ENCODE data around the gene TRMO. TPM values are rescaled to one million over a fixed set of nuclear protein-coding genes. Genes with fewer than 3 reads are reported as not detected.
"Not testable (repeated sequence)": the region's sequence is repeated elsewhere in the genome, so short reads cannot be mapped to it uniquely, and the experiment has no call there.

TRMO gene
- 14.0 TPM for polyA plus RNA-seq

DNA sequence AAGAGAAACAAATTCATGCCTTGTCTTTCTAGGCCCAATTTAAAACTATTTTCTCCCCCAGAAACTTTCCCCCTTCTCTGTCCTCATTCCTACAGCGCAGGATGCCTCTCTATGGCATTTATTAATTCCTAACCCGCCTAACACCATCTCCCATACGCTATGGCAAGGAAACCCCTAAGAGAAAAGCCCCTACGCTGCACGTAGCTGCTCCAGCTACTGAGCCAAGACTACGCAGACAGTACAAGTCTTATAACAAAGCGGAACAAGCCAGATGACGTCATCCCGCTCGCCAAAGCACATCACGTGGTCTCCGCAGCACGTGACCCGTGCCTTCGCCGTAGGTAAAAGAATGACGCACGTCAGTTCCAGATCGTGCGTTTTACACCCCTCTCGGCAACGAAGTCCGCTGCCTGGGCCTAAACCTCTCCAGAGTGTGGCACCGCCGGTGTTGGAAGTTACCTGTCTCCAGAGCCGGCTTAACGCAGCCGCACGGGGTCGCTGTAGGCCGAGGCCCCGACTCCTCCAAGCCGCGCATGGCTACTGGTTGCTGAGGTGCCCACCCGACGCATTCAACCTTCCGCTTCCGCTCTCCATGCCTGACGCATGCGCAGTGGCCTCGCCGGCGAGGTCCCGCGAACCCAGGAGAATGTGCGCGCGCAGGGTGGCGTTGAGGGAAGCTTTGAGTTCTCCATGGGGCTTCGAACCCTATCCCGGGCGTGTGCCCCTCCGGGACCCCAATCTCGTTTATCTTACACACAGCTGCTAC, at the start of gene TRMO:
Gene TRMO (minus strand): TSS at position 542 of the 766 bp plus-strand sequence. CDS start 7 bp downstream, at position 535.
- peaks cover 0 to 2% (median 0%) of the 10 kb centered on the region in 3 donors for H3K9me3 Mint-ChIP-seq
- peak within 1 kb of the TSS; percentile 80 to 96 (median 92) for H3K4me3 Mint-ChIP-seq
- peaks cover 3% of the 10 kb centered on the region for H3K27me3 Mint-ChIP-seq
- peaks cover 31 to 39% (median 32%) of the 10 kb centered on the region in 3 donors for H3K4me1 Mint-ChIP-seq
- peak within 1 kb of the TSS; percentile 97 to 100 (median 99) for H3K27ac Mint-ChIP-seq
- peaks cover 4% of the 10 kb centered on the region for H3K36me3 Mint-ChIP-seq

DNA sequence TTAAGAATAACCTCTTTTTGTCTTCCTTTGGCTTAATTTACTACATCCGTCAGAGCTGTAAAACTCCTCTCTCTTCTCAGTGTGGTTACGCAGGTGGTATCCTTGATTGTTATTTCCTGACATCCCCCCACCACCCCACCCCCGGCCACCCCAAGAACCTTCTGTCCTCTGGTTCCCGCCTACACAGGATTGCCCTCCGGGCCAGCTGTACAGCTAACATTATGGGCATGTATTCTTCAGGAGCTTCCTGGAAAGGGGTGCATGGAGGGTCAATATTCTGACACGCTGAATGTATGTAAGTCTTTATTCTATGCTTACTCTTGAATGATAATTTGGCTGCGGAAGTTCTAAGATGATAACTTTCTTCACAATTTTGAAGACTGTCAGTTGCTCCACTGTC, 47.9 kb upstream of the TRMO start:
- Mint-ChIP-seq H3K27ac (no peak overlapping the region), H3K36me3 (no peaks in the 10 kb centered on the region), H3K4me1 (no peaks in the 10 kb centered on the region), H3K4me3 (no peak overlapping the region), H3K27me3 (peaks cover 4% of the 10 kb centered on the region), H3K9me3 (peaks cover 0 to 1% (median 0%) of the 10 kb centered on the region in 3 donors)

- H3K27ac Mint-ChIP-seq: no peak overlapping the region
- H3K27me3 Mint-ChIP-seq: peaks cover 12% of the 10 kb centered on the region
- H3K36me3 Mint-ChIP-seq: peaks cover 2% of the 10 kb centered on the region
- peaks cover 0 to 1% (median 0%) of the 10 kb centered on the region in 3 donors for H3K9me3 Mint-ChIP-seq
- H3K4me1 Mint-ChIP-seq: no peaks in the 10 kb centered on the region
- no peak overlapping the region for H3K4me3 Mint-ChIP-seq
Observed at GRCh38 chr9:97969014-97969413, 46.7 kb upstream of the TRMO start.

- Mint-ChIP-seq H3K4me1 (no peaks in the 10 kb centered on the region), H3K27me3 (peaks cover 12% of the 10 kb centered on the region), H3K27ac (no peak overlapping the region), H3K4me3 (no peak overlapping the region), H3K36me3 (peaks cover 2% of the 10 kb centered on the region), H3K9me3 (peaks cover 0 to 1% (median 0%) of the 10 kb centered on the region in 3 donors)
Observed at GRCh38 chr9:97966493-97966892, 44.2 kb upstream of the TRMO start.

DNA sequence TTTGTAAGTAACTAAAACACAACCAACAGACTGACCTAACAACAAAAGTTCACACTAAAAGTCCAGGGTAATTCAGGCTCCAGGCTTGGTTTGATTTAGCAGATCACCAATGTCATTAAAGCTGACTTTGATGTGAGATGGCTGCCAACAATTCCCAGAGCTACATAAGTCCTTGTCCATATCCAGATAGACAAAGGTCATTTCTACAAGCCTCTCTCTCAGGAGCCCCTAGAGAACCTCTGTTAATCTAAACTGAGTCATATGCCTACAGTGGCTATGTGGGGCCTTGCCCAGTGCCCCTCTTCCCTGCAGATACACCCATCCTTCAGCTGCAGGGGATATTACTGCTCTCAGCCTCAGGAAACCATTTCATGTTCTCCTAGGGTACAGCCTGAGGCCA, 42.6 kb upstream of the TRMO start:
- H3K27ac Mint-ChIP-seq: no peak overlapping the region
- peaks cover 12% of the 10 kb centered on the region for H3K27me3 Mint-ChIP-seq
- H3K9me3 Mint-ChIP-seq: peaks cover 0 to 1% (median 0%) of the 10 kb centered on the region in 3 donors
- H3K4me3 Mint-ChIP-seq: no peak overlapping the region
- peaks cover 2% of the 10 kb centered on the region for H3K36me3 Mint-ChIP-seq
- no peaks in the 10 kb centered on the region for H3K4me1 Mint-ChIP-seq

DNA sequence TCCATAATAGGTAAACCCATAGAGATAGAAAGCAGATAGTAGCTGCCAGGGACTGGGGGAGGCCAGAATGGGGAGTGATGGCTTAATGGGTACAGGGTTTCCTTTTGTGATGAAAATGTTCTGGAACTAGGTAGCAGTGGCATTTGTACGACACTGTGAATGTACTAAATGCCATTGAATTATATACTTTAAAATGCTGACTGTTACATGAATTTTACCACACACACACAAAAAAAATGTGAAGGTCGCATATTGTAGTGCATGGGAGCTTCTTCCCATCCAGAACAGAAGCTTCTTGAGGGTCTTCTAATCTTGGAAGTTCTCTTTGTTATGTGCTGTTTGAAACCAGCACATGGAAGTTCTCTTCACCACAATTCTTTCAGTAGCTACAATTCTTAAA, 40.9 kb upstream of the TRMO start:
- no peak overlapping the region for H3K4me3 Mint-ChIP-seq
- no peaks in the 10 kb centered on the region for H3K4me1 Mint-ChIP-seq
- peaks cover 12% of the 10 kb centered on the region for H3K27me3 Mint-ChIP-seq
- H3K36me3 Mint-ChIP-seq: peaks cover 2% of the 10 kb centered on the region
- H3K27ac Mint-ChIP-seq: no peak overlapping the region
- H3K9me3 Mint-ChIP-seq: peaks cover 0 to 1% (median 0%) of the 10 kb centered on the region in 3 donors

DNA sequence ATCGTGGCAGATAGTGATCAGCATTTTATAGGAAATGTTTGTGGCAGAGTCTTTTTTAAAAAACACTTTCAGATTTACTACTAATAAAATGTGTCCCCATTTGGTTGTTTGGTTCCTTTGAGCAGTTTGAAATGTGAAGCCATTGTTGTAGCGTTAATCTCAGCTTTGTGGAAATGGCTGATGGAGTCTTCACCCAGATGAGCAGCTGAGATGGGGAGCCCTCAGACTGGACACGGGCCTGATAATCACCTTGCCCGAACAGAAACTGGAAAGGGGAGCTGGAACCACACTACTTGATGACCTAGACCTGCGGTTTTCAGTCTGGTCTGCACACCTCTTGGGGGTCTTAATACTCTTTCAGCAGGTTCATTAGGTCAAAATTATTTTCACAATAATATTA, 40.3 kb upstream of the TRMO start:
- Mint-ChIP-seq H3K27ac (no peak overlapping the region), H3K9me3 (no peaks in the 10 kb centered on the region), H3K27me3 (peaks cover 12% of the 10 kb centered on the region), H3K4me1 (no peaks in the 10 kb centered on the region), H3K4me3 (no peak overlapping the region), H3K36me3 (peaks cover 2% of the 10 kb centered on the region)

DNA sequence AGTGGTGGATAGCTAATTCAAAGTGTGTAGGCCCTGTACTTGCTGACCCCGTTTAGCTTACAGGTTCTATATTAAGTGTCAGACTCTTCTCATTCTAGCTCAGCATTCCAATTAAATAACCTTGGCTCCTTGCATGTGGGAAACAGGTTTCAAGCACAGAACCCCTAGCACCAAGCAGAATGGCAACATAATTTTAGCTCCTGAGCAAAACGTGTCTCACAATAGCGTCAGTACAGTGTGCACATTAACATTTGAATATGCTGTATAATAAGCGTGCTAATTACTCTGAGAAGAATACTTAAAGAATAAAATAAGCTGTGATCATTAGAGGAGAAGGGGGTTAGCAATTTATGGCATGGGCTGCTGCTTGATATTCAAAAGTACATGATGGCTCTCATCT, 39.8 kb upstream of the TRMO start:
- peaks cover 2% of the 10 kb centered on the region for H3K36me3 Mint-ChIP-seq
- no peaks in the 10 kb centered on the region for H3K4me1 Mint-ChIP-seq
- H3K9me3 Mint-ChIP-seq: no peaks in the 10 kb centered on the region
- no peak overlapping the region for H3K4me3 Mint-ChIP-seq
- no peak overlapping the region for H3K27ac Mint-ChIP-seq
- H3K27me3 Mint-ChIP-seq: peaks cover 12% of the 10 kb centered on the region

GRCh38 chr9:97961361-97961760, 39.1 kb upstream of the TRMO start:
- peaks cover 2% of the 10 kb centered on the region for H3K36me3 Mint-ChIP-seq
- H3K9me3 Mint-ChIP-seq: no peaks in the 10 kb centered on the region
- H3K27me3 Mint-ChIP-seq: peaks cover 10% of the 10 kb centered on the region
- no peaks in the 10 kb centered on the region for H3K4me1 Mint-ChIP-seq
- no peak overlapping the region for H3K4me3 Mint-ChIP-seq
- H3K27ac Mint-ChIP-seq: no peak overlapping the region

DNA sequence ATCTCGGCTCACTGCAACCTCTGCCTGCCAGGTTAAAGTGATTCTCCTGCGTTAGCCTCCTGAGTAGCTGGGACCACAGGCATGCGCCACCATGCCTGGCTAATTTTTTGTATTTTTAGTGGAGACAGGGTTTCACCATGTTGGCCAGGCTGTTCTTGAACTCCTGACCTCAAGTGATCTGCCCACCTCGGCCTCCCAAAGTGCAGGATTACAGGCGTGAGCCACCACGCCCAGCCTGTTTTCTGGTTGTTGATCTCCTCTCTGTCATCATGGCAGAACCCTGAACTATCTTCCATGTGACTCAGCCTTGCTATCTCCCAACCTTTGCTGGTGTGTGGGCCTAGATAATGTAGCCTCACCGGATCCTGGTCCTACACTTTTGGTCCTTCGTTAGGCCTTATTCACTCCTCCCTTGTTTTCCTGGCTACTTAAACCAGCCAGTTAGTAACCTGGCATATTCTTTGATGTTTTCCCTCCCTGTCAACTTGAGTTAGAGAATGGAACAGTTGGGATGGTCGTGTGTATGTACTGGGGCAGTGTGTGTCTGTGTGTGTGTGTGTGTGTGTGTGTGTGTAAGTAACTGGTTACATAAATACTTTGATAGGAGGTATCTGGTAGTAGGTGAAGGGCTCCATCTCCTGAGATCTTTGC, 38.5 kb upstream of the TRMO start:
- H3K4me3 Mint-ChIP-seq, H3K4me1 Mint-ChIP-seq, H3K27ac Mint-ChIP-seq, H3K9me3 Mint-ChIP-seq, H3K36me3 Mint-ChIP-seq, H3K27me3 Mint-ChIP-seq: not testable (repeated sequence)

DNA sequence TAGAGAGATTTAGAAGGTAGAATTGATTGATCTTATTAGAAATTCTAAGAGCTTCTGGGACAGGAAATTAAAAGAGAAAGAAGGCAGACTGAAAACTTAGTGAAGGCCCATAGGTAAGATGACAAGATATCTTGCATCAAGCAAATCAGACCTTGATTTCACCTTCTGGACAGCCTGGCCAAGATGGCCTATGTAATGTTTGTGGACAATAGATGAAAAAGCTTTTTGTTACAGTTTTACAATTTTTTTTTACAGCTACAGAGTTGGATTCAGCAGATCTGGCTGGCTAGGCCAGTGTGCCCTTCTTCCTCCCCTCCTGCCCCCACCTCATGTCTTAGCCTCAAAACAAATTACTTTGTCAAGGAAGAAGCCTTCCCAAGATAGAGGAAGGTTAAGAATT, 37.3 kb upstream of the TRMO start:
- no peaks in the 10 kb centered on the region for H3K9me3 Mint-ChIP-seq
- peaks cover 2% of the 10 kb centered on the region for H3K36me3 Mint-ChIP-seq
- no peaks in the 10 kb centered on the region for H3K4me1 Mint-ChIP-seq
- no peak overlapping the region for H3K4me3 Mint-ChIP-seq
- H3K27ac Mint-ChIP-seq: peak overlapping the region in 1 of 3 donors; percentile 16
- H3K27me3 Mint-ChIP-seq: peaks cover 4% of the 10 kb centered on the region

GRCh38 chr9:97958812-97959511, 36.7 kb upstream of the TRMO start:
- Mint-ChIP-seq H3K4me1 (no peaks in the 10 kb centered on the region), H3K27ac (peak overlapping the region in 1 of 3 donors; percentile 16), H3K36me3 (no peaks in the 10 kb centered on the region), H3K27me3 (no peaks in the 10 kb centered on the region), H3K4me3 (no peak overlapping the region), H3K9me3 (no peaks in the 10 kb centered on the region)

GRCh38 chr9:97956331-97956730, 34.0 kb upstream of the TRMO start:
- Mint-ChIP-seq H3K4me3 (no peak overlapping the region), H3K36me3 (no peaks in the 10 kb centered on the region), H3K4me1 (no peaks in the 10 kb centered on the region), H3K27me3 (no peaks in the 10 kb centered on the region), H3K9me3 (no peaks in the 10 kb centered on the region), H3K27ac (no peak overlapping the region)

DNA sequence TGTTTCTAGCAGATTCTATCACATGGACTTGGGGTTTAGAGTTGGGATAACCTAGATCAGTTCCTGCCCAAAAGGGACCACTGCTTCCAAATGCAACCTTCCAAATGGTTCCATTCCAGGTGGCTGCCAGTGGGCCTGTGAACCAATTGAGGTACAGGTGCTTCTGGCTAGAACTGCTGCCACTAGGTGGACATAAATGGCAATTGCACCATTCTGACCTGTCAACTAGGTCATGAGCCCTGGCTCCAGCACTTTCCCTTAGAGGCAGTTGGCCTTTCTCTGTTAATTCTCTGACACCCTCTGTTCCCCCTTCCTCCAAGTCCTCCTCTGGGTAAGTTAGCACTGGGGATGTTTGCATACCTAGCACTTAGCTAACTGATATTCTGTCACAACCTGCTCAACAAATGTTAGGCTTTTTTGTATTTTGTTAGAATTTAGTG, 32.3 kb upstream of the TRMO start:
- Mint-ChIP-seq H3K9me3 (no peaks in the 10 kb centered on the region), H3K36me3 (no peaks in the 10 kb centered on the region), H3K27ac (no peak overlapping the region), H3K4me3 (no peak overlapping the region), H3K4me1 (peaks cover 0 to 1% (median 0%) of the 10 kb centered on the region in 3 donors), H3K27me3 (peaks cover 8% of the 10 kb centered on the region)

- peaks cover 13% of the 10 kb centered on the region for H3K27me3 Mint-ChIP-seq
- not testable (repeated sequence) for H3K27ac Mint-ChIP-seq
Observed at GRCh38 chr9:97950873-97951272, 28.6 kb upstream of the TRMO start.

More at GRCh38 chr9:97950873-97951272, 28.6 kb upstream of the TRMO start:
- not testable (repeated sequence) for H3K9me3 Mint-ChIP-seq, H3K4me1 Mint-ChIP-seq, H3K4me3 Mint-ChIP-seq, H3K36me3 Mint-ChIP-seq

All from IgD-negative memory B cell (primary cell).